CD4-positive, alpha-beta T cell treated with Interleukin-15 for 4 hours (primary cell): ENCODE data around the gene MEST.
"Not testable (repeated sequence)": the region's sequence is repeated elsewhere in the genome, so short reads cannot be mapped to it uniquely, and the experiment has no call there.

Experiments used
- DNase-seq: peaks from one replicate; pipeline ENCODE4 v3.0.0-alpha.2; 2020; ENCODE audit warnings: low spot score

MEST gene

GRCh38 chr7:130485734-130486113 is 6.2 kb upstream of the MEST start:
- no peak for DNase-seq

- peak; percentile 64 for DNase-seq
Observed at GRCh38 chr7:130486114-130486953, 5.6 kb upstream of the MEST start.

- DNase-seq, result no peak
Observed at GRCh38 chr7:130486954-130487436, 4.9 kb upstream of the MEST start.

DNA sequence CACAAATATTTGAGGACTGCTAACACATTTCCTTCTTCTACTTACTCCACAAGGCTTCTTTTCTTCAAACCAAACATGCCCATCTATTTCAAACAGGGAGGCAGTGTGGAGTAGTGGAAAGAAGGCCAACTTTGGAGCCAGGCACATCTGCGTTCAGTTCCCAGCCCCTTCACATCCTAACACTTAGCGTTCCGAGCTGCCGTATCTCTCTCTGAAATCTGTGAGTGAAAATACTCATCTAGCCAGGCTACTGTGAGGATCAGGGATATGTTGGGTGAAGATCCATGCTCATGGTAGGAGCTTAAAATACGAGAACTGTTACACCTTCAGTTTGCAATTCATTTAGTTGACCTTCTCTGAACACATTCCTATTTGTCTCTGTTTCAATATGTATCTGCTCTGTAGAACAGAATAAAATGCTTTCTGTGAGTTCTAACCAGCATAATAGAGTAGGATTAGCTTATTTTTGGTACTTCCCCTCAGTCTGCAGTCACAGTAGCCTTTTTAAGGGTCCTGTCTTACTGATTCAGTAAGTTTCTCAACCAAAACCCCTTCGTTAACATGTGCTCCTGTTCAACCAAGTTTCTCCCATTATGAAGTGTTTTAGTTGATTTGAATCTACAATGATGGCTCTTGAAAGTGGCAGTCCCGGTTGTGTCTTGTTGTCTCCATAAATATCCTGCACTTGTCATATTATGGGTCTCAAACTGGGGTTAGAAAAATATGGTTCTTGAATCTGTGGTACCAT is 3.3 kb upstream of the MEST start:
- DNase-seq, result no peak

DNA sequence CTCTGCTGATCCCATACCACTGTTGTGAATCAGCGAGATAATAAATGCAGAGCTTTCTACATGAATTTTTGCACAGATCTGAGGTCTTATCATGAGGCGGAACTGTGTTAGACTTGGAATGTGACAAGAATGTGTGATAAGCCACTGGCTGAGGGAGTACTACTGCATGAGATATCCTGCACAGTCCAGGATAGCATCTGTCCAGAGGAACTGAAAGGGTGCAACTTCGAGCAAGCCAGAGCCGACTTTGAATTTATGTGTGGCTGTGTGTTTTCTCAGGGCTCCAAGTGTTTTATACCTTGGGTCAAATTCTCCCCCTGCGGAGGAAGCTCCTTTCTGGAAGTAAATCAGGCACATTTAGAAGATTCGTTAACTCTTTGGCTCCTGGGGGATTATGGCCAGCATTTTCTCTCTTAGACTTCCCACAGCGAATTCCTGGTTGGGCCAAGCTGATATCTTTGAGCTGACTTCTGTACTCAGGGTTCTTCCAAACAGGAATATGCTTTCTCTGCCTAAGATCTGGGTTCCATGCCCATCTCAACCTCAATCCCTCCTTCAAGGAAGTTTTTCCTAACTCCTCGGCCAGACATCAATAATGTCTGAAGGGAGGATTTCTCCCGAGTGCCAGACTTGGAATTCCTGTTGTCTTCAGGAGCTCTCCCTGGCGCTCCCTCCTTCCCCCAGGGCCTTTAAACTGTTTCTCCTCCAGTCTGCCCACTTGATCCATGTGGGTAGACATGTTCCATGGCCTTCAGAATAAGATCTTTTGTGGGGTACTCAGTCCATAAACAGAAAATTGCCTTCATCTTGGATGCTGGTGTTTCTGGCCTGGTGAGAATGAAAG is 2.5 kb upstream of the MEST start:
- no peak for DNase-seq

DNA sequence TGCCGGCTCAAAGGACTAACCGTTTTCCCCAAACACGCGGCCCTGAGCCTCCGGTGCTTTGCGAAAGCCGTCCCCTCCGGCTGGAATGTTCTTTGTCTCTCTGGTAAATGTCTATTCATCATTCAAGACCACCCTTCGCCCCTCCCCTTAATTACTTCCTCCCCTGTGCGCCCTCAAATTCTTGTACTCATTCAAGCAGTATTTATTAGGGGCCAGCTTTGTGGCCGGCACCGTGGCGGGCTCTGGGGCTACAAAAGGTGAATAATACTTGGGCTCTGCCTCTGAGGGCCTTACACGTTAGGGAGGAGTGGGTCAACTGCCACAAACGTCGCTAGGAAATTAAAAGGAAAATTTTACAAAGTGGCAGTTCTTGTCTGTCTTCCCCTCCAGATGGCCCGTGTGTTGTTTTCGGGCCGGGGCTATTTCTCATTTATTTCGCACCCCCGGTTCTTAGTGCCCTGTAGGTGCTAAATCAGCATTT is 1.5 kb upstream of the MEST start:
- no peak for DNase-seq

- DNase-seq, result no peak
Observed at GRCh38 chr7:130490888-130491804, 739 bp upstream of the MEST start.

DNA sequence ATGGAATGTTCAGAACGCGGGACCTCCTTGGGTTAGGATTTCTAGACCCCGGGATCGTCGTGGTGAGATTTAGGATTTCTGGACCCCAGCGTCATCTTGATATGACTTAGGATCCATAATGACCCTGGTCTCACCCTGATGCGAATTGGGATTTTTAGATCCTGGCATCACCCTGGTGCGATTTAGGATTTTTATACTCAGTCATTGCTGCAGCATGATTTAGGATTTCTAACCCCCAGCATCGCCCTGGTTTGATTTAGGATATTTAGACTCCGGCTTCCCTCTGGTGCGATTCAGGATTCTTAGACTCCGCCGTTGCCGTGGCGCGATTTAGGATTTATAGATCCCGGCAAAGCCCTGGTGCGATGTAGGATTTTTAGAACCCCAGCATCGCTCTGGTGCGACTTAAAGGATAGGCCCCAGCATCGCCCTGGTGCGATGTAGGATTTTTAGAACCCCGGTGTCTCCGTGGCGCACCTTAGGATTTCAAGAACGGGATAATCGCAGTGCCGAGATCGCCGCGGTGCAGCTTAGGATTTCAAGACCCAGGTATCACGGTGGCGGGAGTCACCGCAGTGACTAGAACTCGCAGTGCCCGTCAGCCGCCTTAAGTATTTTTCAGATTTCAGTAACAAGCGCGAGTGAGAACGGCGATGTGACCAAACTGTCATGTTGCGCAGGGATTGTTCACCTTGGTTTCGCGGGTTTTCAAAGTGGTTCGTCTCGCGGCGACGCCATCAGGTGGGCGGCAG is 814 bp downstream of the MEST start:
- no peak for DNase-seq

- DNase-seq, result no peak
Observed at GRCh38 chr7:130493275-130493873, 1.5 kb downstream of the MEST start.

- no peak for DNase-seq
Observed at GRCh38 chr7:130494431-130494858, 2.6 kb downstream of the MEST start.

GRCh38 chr7:130500463-130500862 is 8.6 kb downstream of the MEST start:
- DNase-seq, result no peak

DNA sequence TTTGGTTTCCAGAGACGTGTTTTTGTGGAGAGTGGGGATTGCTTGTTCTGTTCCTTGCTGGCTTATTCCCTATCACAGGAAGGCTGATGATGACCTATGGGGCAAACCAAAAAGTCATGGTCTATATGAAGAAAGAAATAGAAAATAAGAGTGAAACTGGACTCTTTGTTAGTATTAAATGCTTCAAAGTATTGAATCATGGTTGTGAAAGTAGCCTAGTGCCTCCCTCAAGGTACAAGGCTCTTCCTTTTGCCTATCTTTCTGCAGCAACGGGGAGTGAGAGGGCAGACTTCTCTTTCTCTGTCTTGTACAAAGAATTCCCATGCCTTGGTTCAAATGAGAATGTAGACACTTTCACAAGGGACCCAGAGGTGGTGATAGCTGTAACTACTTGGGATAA is 9.0 kb downstream of the MEST start:
- no peak for DNase-seq

GRCh38 chr7:130505753-130506152 is 13.9 kb downstream of the MEST start:
- no peak for DNase-seq

GRCh38 chr7:130506358-130506757 is 14.5 kb downstream of the MEST start:
- no peak for DNase-seq

DNA sequence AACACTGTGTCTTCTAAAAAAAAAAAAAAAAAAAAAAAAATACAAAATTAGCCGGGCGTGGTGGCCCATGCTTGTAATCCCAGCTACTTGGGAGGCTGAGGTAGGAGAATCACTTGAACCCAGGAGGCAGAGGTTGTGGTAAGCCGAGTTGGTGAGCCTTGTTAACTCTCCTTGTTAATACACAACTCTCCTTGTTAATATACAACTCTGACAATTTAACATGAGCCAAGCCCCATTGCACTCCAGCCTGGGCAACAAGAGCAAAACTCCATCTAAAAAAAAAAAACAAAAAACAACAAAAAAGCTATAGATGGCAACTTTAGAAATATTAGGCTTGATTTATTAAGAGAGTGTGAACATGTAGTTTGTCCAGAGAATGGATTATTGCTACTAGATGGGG is 20.2 kb downstream of the MEST start:
- not testable (repeated sequence) for DNase-seq

- no peak for DNase-seq
Observed at GRCh38 chr7:130513447-130513846, 21.6 kb downstream of the MEST start.

DNA sequence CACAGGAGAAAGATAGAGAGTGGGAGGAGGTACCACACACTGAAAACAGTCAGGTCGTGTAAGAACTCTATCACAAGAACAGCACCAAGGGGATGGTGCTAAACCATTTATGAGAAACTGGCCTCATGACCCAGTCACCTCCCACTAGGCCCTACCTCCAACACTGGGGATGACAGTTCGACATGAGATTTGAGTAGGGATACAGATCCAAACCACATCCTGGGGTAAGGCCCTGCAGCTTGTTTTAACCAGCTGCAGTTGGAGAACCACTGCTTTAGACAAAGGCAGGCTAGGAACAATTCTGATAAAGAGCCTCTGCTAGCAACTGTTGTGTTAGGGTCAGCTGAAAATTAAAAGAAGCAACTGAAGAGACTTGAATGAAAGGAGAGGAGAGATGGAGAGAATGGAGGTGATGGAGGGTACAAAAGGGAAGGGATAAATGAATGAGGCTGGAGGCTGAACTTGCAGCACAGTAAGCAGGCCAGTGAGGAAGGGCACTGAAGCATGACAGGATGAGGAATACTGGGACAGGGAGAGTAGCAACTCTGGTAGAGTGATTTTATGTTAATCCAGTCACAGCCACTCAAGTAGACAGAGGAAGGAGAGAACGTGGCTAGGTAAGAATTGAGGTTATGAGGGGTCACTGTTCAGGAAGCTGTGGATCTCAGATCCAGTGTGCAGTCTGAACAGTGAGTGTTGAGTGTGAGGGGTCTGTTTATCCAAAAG is 23.6 kb downstream of the MEST start:
- no peak for DNase-seq

- DNase-seq, result no peak
Observed at GRCh38 chr7:130521258-130521951, 29.5 kb downstream of the MEST start.
